CD4-positive, alpha-beta T cell treated with Interleukin-21 for 1 hour (primary cell): ENCODE results near the gene PFN4.
"Not testable (repeated sequence)": the region's sequence is repeated elsewhere in the genome, so short reads cannot be mapped to it uniquely, and the experiment has no call there.

ENCODE experiments used
- DNase-seq: peaks from one replicate; pipeline ENCODE4 v3.0.0-alpha.2; 2020

PFN4 gene, protein sequence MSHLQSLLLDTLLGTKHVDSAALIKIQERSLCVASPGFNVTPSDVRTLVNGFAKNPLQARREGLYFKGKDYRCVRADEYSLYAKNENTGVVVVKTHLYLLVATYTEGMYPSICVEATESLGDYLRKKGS

DNA sequence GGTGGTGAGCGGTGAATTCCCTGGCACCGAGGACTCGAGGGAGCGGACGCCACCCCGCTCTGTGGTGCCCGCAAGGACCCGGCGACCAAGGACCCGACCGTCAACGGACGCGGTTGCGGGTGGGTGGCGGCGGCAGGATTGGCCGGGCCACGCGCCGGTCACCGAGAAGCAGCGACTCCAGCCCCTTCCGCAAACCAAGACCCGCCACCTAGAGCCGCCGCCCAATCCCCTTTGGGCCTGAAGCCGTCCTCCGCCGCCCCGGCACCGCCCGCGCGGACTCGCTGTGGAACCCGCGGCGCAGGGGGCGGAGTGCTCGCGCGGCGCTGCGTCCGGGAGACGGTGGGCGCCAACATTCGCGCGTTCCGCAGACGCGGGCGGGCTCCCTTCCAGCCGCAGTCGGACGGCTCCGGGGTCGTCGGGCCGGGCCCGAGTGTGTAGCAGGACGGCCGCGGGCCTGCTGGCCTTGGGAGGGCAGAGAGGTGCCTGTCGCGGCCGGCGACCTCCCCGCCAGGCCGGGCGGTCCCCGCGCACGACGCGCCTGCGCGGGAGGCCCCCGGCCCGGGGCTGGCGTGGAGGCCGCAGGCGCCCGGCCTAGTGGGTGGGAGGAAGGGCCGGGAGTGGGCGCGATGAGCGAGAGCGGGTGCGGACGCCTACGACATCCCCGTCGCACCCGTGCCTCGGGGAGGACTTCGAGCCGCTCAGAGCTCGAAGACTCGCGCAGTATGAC lies at the start of gene PFN4, which contains the start of gene FAM228B:
Gene PFN4, minus strand, starts transcription at position 140 of the 727 bp plus-strand sequence. CDS start 799 bp downstream, outside the sequence.
Gene FAM228B, plus strand, starts transcription at position 275 of the 727 bp plus-strand sequence. CDS start 893 bp downstream, outside the sequence.
- peak; percentile 62 for DNase-seq

DNA sequence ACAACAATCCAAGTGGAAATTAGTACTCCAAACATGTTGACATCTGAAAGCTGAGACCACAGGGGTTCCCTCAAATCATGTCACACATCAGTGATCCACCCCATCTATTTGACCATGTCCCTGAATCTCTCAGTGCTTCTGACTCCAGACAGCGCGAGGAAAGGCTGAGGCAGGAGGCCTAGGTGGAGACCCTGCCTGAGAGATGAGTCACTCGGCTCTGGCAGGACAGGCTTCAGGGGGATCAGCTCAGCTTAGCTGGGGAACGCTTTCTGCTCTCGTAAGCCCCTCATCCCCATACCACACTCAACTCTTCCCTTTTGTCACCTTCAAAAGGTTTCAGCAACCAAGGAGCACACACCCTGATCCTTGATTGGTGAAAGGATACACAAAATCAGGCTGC lies 45.9 kb upstream of the PFN4 start:
- DNase-seq: no peak

DNA sequence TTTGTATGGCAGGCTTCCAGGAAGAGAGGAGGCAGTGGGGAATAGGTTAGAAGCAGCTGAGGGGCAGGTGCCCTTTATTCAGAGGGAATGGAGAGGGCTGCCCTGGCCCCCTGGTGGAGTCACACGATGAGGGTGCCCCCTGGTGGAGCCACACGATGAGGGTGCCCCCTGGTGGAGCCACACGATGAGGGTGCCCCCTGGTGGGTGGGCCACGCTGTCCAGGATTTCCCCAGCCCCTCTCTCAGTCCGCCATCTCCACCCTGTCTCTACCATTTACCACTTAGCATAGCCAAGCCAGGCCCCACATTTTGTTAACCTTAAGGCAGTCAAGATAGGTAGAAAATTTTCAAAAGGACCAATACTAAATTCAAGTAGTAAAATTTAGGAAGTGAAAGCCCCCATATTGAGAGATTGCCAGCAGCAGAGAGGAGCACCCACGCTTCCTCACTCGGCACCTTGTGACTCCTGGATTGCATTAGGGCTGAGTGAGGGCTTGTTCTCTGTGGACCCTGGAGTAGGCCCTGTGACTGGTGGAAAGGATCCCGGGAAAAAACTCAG lies 41.4 kb upstream of the PFN4 start:
- DNase-seq: peak; percentile 17

DNA sequence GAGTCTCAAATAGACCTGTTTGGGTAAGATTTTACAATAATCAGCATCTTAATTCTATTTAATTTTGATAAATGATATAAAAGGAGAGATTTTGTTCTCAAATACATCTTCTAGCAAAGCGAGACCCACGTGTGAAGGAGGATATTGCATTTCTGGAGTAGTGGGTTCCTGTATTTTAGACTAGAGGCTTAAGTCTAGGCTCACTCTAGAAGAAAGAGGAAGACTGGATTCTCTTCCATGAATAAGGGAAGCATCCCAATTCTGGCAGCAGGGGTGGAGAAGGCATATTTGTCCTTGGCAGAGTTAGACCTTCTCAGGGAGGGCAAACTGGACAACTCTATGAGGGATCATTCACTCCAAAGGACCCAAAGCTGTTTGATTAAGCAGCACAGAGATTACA lies 40.5 kb upstream of the PFN4 start:
- no peak for DNase-seq

DNA sequence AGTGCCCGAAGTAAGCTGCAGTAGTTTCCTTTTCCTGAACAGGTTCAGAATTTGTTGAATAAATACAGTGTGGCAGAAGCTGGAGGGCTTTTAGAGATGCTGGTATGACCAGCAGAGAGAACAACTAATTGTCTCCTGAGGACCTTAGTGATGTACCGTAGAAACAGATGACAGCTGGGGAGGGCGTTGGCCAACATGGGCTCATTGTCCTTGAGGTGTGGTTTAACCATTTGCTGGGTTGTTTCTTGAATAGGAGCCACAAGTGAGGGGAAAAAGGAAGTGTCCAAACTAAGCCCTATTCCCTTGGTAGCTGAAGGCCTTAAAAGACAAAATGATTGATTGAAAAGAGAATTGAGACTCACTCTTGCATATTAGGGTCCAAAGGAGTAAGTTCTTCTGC lies 40.1 kb upstream of the PFN4 start:
- no peak for DNase-seq

DNA sequence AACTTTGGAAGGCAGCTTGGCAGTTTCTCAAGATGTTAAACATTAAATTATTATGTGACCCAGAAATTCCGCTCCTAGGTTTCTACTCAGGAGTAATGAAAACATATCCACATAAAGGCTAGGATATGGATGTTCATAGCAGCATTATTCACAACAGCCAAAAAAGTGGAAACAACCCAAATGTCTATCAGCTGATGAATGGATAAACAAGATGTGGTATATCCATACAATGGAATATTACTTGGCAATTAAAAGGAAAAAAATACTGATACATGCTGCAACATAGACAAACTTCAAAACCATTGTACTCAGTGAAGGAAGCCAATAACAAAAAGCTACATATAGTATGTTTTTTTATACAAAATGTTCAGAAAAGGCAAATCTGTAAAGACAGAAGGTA lies 39.4 kb upstream of the PFN4 start:
- no peak for DNase-seq

DNA sequence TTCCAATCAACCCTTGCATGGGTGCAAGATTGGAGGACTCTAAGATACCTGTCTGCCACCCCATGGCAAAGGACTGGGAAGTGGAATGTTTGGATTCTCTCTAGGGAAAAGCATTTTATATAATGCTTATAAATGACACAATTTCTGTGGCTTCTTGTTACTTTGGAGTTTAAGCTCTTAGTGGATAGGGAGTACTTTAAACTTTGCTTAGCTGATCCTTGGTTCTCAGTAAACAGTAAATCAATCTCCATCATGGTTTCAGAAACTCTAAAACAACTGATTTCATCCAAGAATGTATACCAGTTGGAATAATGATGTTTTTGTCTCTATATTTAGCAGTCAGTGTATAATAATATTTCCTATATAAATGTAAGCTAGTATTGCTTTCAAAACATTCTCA lies 37.6 kb upstream of the PFN4 start:
- DNase-seq: no peak

DNA sequence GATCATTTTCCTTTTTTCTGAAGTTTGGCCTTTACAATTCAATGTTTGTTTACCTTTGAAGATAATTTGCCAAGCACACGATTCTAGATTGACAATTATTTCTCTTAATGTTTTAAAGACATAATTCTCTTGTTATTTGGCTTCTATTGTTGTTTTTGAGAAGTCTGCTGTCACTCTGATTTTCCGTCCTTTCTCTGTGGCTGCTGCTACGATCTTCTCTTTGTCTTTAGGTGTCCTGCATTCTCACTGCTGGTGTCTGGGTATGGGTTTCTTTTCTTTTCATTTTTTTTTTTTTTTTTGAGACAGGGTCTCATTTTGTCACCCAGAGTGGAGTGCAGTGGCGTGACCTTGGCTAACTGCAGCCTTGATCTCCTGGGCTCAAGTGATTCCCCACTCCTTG lies 36.6 kb upstream of the PFN4 start:
- DNase-seq: no peak

DNA sequence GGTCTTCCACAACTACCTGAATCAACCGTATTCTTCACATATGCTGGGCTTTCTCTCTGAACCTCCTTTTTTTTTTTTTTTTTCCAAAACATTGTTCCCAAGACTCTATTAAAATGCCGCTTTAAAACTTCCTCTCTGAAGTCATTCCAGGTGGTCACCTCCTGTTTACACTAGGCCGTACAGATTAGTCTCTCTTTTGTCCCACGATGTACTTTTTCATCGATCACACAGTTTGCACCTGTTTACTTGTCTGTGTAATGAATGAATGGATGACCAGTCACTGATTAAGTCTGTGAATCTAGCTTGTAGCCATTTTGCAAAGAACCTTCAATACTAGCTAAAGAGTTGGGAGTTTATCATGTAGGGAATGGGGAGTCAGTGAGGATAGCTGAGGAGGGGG lies 35.0 kb upstream of the PFN4 start:
- no peak for DNase-seq

DNA sequence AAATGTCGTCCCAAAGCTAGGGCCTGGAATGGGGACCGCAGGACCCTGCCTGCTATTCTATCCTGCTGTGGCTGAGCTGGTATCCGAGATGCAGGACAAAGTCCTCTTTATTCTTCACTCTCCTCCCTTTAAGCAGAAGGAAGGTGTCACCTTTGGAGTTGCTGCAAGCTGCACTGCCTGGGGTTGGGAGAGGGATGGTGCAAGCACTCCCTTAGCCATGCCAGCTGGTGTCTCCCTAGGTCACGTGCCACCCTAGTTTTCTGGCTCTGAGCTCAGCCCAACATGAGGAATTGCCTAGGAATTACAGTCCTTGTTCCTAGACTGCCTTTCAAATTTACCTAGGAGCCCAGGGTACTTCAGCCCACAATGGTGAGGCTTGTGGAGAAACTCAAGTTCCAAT lies 30.3 kb upstream of the PFN4 start:
- DNase-seq: no peak

DNA sequence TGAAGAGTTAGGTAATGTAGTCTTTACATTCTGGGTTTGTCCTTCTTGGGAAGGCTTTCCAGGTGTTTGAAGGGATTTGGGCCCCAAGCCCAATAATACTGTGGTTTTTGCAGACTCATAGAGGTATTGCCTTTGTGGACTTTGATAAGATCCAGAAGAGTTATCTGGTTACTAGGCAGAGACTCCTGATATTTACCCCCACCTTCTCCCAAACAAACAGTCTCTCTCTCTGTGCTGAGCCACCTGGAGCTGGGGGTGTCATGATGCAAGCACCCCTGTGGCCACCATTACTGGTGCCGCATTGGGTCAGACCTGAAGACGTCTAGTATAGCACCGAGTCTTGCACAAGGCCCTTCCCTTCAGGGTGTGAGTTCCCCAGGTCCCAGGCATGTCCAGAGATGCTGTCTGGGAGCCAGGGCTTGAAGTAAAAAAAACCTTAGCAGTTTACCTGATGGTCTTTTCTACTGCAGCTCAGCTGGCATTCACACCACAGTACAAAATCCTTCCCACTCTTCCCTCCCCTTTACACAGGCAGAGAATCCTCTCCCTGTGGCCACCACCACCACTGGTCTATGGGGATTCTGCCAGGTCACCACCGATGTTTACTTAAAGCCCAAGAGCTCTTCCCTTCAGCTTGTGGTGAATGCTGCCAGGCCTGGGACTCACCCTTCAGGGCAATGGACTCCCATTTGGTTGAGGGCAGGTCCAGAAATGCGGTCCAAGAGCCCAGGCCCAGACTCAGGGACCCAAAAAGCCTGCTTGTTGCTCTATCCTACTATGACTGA lies 29.5 kb upstream of the PFN4 start:
- no peak for DNase-seq

DNA sequence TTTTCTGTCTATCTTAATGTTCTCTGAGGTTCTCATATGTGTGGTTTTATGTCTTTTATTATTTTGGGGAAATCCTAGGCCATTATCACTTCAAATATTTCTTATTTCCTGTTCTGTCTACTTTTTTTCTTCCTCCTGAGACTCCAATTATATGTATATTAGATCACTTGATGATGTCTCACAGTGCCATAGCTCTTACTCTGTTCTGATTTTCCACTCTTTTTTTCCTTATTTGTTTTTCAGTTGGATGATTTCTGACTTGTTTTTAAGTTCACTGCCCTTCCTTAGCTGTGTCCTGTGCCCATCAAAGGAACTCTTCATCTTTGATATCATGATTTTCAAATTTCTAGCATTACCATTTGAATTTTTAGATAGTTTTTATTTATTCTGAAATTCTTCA lies 24.2 kb upstream of the PFN4 start:
- no peak for DNase-seq

DNA sequence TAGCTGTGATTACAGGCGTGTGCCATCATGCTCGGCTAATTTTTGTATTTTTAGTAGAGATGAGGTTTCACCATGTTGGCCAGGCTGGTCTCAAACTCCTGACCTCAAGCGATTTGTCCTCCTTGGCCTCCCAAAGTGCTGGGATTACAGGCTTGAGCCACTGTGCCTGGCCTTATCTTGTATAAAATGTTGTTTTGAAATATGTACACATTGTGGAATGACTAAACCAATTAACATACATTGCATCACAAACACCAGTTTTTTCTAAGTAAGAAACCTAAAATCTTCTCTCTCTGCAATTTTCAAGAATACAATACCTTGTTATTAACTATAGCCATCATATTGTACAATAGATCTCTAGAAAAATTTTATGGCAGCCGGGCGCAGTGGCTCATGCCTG lies 17.2 kb upstream of the PFN4 start:
- not testable (repeated sequence) for DNase-seq

DNA sequence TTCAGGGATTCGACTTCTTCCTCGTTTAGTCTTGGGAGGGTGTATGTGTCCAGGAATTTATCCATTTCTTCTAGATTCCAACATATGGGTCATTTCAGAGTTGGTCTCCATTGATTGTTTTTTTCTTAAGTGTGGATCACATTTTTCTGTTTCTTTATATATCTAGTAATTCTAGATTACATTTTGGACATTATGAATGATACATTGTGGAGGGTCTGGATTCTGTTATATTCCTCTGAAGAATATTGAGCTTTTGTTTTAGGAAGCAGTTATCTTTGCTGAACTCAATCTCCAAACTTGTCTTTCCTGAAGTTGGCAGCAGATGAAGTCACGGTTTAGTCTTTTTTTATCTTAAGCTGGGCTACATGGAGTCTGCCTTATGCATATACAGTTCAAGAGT lies 9.4 kb upstream of the PFN4 start:
- no peak for DNase-seq

DNA sequence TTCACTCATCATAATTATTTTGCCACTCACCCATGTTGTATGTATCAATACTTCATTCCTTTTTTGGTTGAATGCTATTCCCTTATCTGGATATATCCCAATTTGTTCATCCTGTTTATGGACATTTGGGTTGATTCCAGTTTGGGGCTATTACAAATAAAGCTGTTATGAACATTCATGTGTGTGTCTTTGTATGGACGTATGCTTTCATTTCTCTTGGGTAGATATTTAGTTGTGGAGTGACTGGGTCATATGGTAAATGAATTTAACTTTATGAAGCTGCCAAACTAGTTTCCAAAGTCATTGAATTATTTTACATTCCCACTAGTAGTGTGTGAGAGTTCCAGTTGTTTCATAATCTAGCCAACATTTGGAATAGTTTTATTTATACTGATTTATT lies 2.8 kb upstream of the PFN4 start:
- no peak for DNase-seq

DNA sequence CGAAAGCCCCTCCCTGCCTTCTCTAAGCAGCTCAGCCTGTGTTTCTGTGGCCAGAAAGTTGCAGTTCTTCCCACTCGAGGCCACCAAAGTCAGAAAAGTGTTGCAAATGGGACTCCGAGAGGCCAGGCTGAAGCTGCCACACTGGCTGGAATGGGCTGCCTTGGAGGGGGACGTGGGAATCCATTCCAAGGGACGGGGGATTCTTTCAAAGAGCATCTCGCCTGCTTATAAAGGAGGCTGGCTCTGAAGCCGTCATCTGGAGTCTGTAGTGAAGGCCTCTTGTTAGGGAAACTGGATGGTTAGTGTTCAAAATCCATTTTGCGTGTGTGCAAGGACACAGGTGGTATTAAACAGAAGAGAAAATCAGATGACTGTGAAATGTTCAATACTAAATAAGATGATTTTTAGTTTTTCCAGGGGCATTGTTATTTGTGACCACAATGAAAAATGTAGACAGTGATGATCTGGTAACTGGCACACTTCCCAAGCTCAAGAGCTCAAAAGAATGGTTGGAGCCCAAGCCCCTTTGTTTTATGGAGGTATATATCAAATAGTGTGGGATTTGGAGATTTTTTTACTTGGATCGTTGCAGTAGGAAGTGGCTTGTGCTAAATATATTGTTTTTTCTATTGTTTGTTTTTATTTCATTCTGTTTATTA lies 917 bp upstream of the PFN4 start:
- DNase-seq: no peak

DNA sequence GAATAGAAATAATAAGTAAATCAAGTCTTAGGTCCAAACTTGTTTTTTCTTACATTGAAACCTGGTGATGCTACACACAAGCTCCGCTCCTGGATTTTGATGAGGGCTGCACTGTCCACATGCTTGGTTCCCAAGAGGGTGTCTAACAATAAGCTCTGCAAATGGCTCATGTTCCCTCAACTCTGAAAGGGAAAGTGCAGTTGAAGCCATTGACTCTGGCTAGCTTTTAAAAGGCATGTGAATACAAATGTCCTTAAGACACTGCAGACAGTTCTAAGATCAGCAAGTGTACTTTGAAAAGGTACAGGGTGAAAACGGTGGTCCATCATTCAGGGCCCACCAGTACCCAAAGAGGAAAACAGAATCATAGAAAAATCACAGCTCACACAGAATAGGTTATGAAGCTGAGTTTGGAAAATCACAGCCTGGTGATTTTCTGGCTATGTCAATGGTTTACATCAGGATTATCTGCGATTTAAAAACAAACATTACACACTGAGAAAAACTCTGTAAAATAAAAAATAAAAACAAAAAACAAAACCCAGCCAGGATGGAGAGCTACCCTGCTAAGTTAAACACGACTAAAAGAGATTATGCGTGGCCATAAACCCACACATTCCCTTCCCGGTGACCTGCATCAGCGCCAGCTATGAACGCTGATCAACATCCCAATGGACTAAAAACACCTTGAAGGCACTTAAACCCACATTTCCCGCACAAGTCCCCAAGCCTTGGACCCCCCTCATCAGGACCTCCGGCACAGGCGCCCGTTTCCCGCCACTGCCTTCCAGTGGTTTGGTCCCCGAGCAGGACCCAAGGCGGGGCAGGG lies 554 bp downstream of the PFN4 start:
- DNase-seq: no peak

DNA sequence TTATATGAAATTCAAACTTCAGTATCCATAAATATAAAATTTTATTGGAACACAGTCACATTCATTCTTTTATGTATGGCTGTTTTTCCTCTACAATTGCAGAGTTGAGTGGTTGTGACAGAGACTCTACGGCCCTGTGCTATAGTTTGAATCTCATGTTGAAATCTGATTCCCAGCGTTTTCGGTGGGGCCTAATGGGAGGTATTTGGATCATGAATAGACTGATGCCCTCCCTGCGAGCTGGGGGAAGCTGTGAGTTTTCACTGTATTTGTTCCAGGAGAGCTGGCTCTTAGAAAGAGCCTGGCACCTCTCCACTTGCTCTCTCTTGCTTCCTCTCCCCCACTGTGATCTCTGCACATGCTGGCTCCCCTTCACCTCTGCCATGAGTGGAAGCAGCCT lies 1.7 kb downstream of the PFN4 start:
- no peak for DNase-seq

DNA sequence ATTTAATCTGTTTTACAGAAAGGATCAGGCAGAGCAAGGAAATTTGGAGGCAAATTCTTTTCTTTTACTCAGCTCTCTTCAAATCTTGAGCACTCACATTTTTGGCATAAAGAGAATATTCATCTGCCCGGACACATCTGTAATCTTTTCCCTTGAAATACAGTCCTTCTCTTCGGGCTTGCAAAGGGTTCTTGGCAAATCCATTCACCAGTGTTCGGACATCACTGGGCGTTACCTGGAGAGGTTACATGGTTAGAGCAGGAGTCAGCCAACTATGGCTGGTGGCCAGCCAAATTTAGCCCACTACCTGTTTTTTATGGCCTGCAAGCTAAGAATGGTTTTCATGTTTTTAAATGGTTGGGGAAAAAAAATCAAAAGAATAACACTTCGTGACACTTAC lies 2.1 kb downstream of the PFN4 start:
- no peak for DNase-seq

DNA sequence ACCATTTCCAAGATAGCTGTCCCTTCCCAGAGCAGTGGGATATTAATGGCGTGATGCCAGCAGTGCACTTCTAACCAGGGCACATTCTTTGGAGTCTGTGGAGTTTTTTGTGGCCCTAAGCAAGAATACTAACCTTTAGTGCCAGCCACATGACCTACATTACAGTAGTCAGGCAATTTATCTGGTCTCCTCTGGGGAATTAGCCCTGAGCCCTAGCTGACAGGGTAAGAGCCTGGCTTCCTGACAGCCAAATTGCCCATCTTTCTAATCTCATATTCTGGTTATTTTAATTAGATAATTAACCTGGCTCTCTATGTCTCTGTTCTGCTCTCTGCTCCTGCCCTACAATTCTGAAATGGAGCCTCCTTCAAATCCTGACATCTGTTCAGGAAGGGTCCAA lies 5.2 kb downstream of the PFN4 start:
- no peak for DNase-seq

DNA sequence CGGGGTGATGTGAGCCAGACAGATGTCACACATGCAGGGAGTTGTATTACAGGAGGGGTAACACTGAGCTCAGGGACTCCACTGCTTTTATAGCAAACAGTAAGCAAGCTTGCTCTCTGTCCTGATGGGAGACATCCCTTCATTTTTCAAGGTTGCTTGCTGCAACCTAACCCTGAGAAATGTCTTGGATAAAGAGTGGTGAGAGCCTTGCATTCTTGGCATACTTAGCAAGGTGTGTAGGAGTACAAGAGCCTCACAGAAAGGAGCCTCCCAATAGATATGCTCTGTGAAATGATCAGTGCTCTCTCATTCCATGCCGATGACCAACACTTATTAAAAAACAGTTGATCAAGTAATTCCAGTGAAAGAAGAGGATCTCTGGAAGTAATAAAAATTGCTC lies 8.1 kb downstream of the PFN4 start:
- DNase-seq: no peak

DNA sequence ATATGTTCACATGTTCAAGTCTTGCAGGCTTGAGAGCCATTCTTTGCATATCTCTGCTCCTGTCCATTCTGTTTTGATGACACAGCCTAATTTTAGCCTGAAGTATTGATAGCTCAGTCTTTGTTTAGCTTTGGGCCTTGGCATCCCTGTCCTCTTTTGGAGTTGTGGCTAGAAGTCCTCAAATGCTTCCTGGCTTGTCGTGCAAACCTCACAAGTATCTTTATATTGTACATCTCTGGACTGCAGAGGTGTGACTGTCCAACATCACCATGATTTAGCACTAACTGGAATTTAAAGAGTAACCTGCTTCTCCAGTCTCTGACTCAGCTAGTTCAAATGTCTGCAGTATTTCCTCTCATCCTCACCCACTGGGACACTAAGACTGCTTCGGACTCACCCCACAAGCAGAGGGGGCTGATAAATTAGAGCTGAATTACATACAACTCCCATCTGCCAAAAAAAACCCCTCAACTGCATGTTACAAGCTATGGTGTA lies 11.7 kb downstream of the PFN4 start:
- no peak for DNase-seq
